Endothelial cell (in vitro differentiated cells): ENCODE results near the gene DUT. TPM values are rescaled to one million over a fixed set of nuclear protein-coding genes. Genes with fewer than 3 reads are reported as not detected.

Experiments used
- DNase-seq: peaks from one replicate; pipeline ENCODE4 v3.0.0; 2021; ENCODE audit warnings: low spot score
- H3K27ac Mint-ChIP-seq: one replicate; pipeline ENCODE4 v1.8.0; 2021; ENCODE audit warnings: mixed read lengths, inconsistent platforms; ENCODE audit not compliant: unreplicated experiment
- H3K27me3 Mint-ChIP-seq: one replicate; pipeline ENCODE4 v1.8.0; 2021; ENCODE audit warnings: mild to moderate bottlenecking, moderate library complexity, mixed read lengths, inconsistent platforms; ENCODE audit not compliant: unreplicated experiment
- H3K36me3 Mint-ChIP-seq: one replicate; pipeline ENCODE4 v1.8.0; 2021; ENCODE audit warnings: mild to moderate bottlenecking, low read depth, mixed read lengths, inconsistent platforms; ENCODE audit not compliant: unreplicated experiment
- H3K4me1 Mint-ChIP-seq: one replicate; pipeline ENCODE4 v1.8.0; 2021; ENCODE audit warnings: mild to moderate bottlenecking, mixed read lengths, inconsistent platforms; ENCODE audit not compliant: unreplicated experiment
- H3K4me3 Mint-ChIP-seq: one replicate; pipeline ENCODE4 v1.8.0; 2021; ENCODE audit warnings: mild to moderate bottlenecking, mixed read lengths, inconsistent platforms; ENCODE audit not compliant: unreplicated experiment
- H3K9me3 Mint-ChIP-seq: one replicate; pipeline ENCODE4 v1.8.0; 2021; ENCODE audit warnings: mixed read lengths, inconsistent platforms; ENCODE audit not compliant: unreplicated experiment
- total RNA-seq: library from RNA; stranded (reverse); fragmentation: NEBNext Ultra II Directional; extraction: Animal tissue kit (Norgen Biotek cat#: 25700); gene quantifications from one replicate; pipeline ENCODE4 v1.2.1, GENCODE V29; 2021; ENCODE audit not compliant: unreplicated experiment
- TF ChIP-seq, protein P1 (sequence below): fragments of 200-600 bp; sonication (generic); IDR thresholded peaks from one replicate; pipeline ENCODE4 v1.5.0; 2021; ENCODE audit warnings: antibody characterized with exemption; ENCODE audit not compliant: unreplicated experiment

The DUT gene
- total RNA-seq, 1 donor from 2014 or later, result 71.5 TPM

DNA sequence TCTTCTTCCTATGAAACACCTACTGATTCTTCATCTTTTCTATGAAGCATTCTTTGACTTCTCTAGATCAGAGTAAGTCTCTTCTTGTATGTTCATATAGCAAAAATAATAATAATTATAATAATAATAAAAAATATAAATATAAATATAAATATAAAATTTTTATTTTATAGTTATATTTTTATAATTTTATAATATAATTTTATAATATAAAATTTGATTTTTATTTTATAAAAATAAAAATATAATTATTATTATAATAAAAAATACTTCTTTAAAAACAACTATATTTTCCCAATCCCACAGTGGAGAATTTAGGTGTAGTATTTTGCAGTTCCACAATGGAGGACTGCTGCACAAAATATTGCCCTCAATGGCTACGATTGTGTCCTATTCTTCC is 34.3 kb downstream of the DUT start:
- Mint-ChIP-seq H3K9me3 (peaks cover 5% of the 10 kb centered on the region), H3K27ac (no peak overlapping the region)

DNA sequence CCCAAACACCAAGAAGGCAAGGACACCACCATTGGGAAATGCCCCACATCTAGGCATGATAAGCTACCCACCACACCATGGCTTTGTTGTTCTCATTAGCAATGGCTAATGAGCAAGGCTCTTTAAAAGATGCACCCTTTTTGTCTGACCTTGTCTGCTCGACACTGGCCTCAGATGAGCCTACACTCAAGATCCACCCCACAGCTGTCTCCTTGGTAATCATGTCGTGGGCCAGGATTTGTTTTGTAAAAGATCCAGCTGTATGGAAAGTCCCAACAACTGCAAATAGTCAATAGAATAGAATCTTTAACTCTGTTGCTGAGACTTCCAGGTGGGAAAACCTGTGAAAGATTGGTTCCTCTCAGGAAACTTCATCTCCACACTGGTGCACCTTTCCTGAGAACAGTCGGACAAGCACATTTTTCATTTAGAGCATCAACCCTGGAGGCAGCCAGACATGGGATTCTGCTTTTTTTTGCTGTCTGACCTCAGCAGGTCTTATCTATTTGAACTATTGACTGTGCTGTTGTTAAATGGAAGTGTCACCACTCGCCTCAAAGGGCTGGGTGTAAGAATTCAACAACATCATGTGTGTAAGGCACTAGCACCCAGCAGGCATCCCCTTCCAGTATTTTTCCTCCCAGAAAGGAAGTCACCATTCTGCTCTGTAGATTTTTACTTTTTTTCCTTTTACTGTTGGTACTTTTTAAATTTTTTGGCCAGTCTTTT is 35.5 kb downstream of the DUT start:
- Mint-ChIP-seq H3K9me3 (peaks cover 2% of the 10 kb centered on the region), H3K27me3 (no peaks in the 10 kb centered on the region), H3K4me1 (no peaks in the 10 kb centered on the region), H3K4me3 (no peak overlapping the region), H3K27ac (no peak overlapping the region), H3K36me3 (no peaks in the 10 kb centered on the region)
- TF ChIP-seq, protein P1, sequence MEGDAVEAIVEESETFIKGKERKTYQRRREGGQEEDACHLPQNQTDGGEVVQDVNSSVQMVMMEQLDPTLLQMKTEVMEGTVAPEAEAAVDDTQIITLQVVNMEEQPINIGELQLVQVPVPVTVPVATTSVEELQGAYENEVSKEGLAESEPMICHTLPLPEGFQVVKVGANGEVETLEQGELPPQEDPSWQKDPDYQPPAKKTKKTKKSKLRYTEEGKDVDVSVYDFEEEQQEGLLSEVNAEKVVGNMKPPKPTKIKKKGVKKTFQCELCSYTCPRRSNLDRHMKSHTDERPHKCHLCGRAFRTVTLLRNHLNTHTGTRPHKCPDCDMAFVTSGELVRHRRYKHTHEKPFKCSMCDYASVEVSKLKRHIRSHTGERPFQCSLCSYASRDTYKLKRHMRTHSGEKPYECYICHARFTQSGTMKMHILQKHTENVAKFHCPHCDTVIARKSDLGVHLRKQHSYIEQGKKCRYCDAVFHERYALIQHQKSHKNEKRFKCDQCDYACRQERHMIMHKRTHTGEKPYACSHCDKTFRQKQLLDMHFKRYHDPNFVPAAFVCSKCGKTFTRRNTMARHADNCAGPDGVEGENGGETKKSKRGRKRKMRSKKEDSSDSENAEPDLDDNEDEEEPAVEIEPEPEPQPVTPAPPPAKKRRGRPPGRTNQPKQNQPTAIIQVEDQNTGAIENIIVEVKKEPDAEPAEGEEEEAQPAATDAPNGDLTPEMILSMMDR, result no peak
- DNase-seq, result no peak

More for the DNA sequence above, 34.3 kb downstream of the DUT start:
- no peaks in the 10 kb centered on the region for H3K36me3 Mint-ChIP-seq
- H3K4me1 Mint-ChIP-seq, result no peaks in the 10 kb centered on the region
- no peak overlapping the region for H3K4me3 Mint-ChIP-seq
- DNase-seq, result no peak
- TF ChIP-seq, protein P1, result no peak
- H3K27me3 Mint-ChIP-seq, result no peaks in the 10 kb centered on the region

DNA sequence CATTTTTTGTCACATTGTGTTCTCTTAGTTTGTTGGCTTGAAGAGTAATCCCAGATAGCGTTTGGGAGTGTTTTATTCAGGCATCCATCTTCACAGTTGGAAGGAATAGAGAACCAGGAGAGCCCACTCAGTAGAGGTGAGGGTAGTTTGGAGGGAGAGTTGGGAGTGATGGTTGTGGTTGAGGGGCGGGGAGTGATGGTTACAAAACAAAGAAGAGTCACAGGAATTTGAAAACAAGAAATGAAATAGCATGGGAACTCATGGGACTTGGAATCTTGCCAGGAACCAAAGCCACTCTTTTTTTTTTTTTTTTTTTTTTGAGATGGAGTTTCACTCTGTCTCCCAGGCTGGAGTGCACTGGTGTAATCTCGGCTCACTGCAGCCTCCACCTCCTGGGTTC is 36.3 kb downstream of the DUT start:
- H3K36me3 Mint-ChIP-seq, result no peaks in the 10 kb centered on the region
- no peak overlapping the region for H3K27ac Mint-ChIP-seq
- H3K4me1 Mint-ChIP-seq, result no peaks in the 10 kb centered on the region

DNA sequence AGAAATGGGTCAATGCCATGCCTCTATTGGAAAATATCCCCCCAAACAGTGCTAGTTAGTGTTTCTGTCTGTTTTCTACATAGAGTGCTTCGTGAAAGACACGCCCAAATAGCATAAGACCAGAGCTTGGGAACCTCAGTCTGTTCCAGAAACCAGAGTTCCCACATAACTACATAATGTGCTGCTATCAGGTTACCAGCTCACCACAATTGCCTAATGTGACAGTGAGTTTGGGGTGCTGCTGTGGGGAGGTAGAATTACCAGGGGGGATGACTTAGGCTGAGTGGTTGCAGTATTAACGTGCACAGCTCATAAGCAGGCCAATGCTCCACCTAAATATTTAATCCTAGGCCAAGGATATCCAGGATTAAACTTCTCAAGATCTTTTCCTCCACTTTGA is 39.2 kb downstream of the DUT start:
- Mint-ChIP-seq H3K27ac (no peak overlapping the region), H3K9me3 (no peaks in the 10 kb centered on the region), H3K27me3 (peaks cover 3% of the 10 kb centered on the region), H3K4me1 (no peaks in the 10 kb centered on the region), H3K4me3 (no peak overlapping the region), H3K36me3 (no peaks in the 10 kb centered on the region)
- DNase-seq, result no peak
- TF ChIP-seq, protein P1, result no peak

More for the DNA sequence above, 36.3 kb downstream of the DUT start:
- no peak overlapping the region for H3K4me3 Mint-ChIP-seq
- DNase-seq, result no peak
- no peaks in the 10 kb centered on the region for H3K27me3 Mint-ChIP-seq
- no peaks in the 10 kb centered on the region for H3K9me3 Mint-ChIP-seq
- TF ChIP-seq, protein P1, result no peak

DNA sequence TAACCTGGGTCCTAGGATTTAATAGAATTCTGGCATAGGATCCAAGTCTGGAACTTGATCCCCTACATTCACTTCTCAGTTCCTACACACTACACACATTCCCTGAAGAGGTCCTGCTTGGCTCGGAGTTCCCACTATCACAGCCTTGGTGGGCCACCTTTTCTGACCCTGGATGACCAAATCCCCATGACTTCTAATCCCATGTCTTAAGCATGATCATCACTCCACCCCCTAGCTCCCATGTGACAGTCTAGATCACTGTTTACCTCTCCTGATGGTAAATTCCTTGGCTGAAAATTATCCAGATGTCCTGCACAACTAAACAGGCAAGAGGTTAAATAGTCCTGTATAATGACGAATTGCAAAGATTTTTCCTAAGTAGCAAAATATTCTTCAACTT is 40.3 kb downstream of the DUT start:
- no peak for DNase-seq
- Mint-ChIP-seq H3K9me3 (no peaks in the 10 kb centered on the region), H3K4me1 (no peaks in the 10 kb centered on the region), H3K27me3 (peaks cover 3% of the 10 kb centered on the region), H3K36me3 (no peaks in the 10 kb centered on the region), H3K4me3 (no peak overlapping the region), H3K27ac (no peak overlapping the region)
- TF ChIP-seq, protein P1, result no peak
